Testis (tissue), 2 donors: ENCODE measurements around the gene C12orf42.

ENCODE experiments used
- CTCF ChIP-seq, 3 experiments: fragments of 450-650 bp in 2 of 3; fragments of 200-600 bp in 1 of 3; sonication (generic) in 1 of 3; IDR thresholded peaks; one replicate each; pipeline ENCODE4 v1.5.1; 2016 to 2019; ENCODE audit warnings: antibody characterized with exemption in 3 of 3, mild to moderate bottlenecking in 2 of 3, moderate library complexity in 1 of 3
- POLR2A ChIP-seq: fragments of 450-650 bp; IDR thresholded peaks from one replicate; pipeline ENCODE4 v1.6.1; 2017; ENCODE audit warnings: antibody characterized with exemption, mild to moderate bottlenecking, moderate library complexity

GRCh38 chr12:103442182-103442555 is 53.6 kb downstream of the C12orf42 start:
- TF ChIP-seq CTCF (IDR thresholded peaks at IDR 0.05) (no peak), POLR2A (no peak)
